K562 (cell line): ENCODE data around the gene SLC38A2. TPM values are rescaled to one million over a fixed set of nuclear protein-coding genes. Genes with fewer than 3 reads are reported as not detected.

Source experiments
- ATAC-seq: fragments of 200-7000 bp; cut with Tn5 transposase; 3 replicates; pipeline ENCODE4 v1.9.1; 2020; ENCODE audit warnings: moderate library complexity
- BruUV-seq: library from RNA; stranded (reverse); fragments of 400-500 nt; replicated peaks from 2 replicates; lab custom pipeline; 2021; lab: Mats Ljungman, UMichigan
- CTCF ChIA-PET: fragments of 300-600 bp; formaldehyde crosslinking; extraction: SDS; loops from one replicate; lab custom pipeline; 2021; ENCODE audit warnings: low intra/inter-chr PET ratio; lab: Yijun Ruan, JAX
- POLR2A ChIA-PET: fragments of 300-600, 350-650 bp; sonication (Branson Sonifier 250); formaldehyde crosslinking; extraction: SDS; loops from one replicate; lab custom pipeline; 2021; ENCODE audit warnings: antibody characterized with exemption, inconsistent platforms; lab: Yijun Ruan, JAX
- DNase-seq, 4 experiments: peaks; one replicate each; pipeline versions ENCODE4 v3.0.0 to v3.0.0-alpha.2; 2011 to 2018; ENCODE audit warnings: low spot score in 3 of 4, mixed read lengths in 3 of 4; ENCODE audit errors: extremely low read depth in 1 of 4
- FAIRE-seq: peaks from 2 replicates; lab custom pipeline; 2011; peaks lifted over from hg19 to GRCh38; lab: Jason Lieb, UNC
- H2AFZ ChIP-seq: 2 replicates; pipeline ENCODE4 v1.6.0; 2011; ENCODE audit warnings: low read depth, low read length, control low read depth, inconsistent platforms
- H3K27ac ChIP-seq: fragments of 200-600 bp; 3 replicates; pipeline ENCODE4 v1.8.0; 2011; ENCODE audit warnings: low read depth, mild to moderate bottlenecking, control low read depth, inconsistent platforms, low read length, moderate library complexity, mixed read lengths; ENCODE audit errors: extremely low read depth
- H3K27me3 ChIP-seq, 2 experiments: fragments of 300-600 bp in 1 of 2; 2 replicates in 1 of 2; 3 replicates in 1 of 2; pipeline versions ENCODE4 v1.6.0 to v1.8.0; 2011; ENCODE audit warnings: inconsistent platforms in 2 of 2, low read length in 2 of 2, mild to moderate bottlenecking in 1 of 2, mixed read lengths in 1 of 2, moderate library complexity in 1 of 2; ENCODE audit not compliant: control insufficient read depth in 2 of 2, insufficient read depth in 2 of 2
- H3K36me3 ChIP-seq: fragments of 300-600 bp; 3 replicates; pipeline ENCODE4 v1.8.0; 2011; ENCODE audit warnings: mild to moderate bottlenecking, low read length, inconsistent platforms; ENCODE audit not compliant: control insufficient read depth, insufficient read depth
- H3K4me1 ChIP-seq, 2 experiments: fragments of 200-600 bp in 1 of 2; replicated peaks in 1 of 2; 2 replicates in 1 of 2; 3 replicates in 1 of 2; pipeline versions ENCODE4 v1.5.1 to v1.8.0; 2011; ENCODE audit warnings: inconsistent platforms in 2 of 2, low read length in 2 of 2, mild to moderate bottlenecking in 1 of 2, mixed read lengths in 1 of 2, moderate library complexity in 1 of 2; ENCODE audit not compliant: control insufficient read depth in 2 of 2, insufficient read depth in 2 of 2
- H3K4me2 ChIP-seq: 2 replicates; pipeline ENCODE4 v1.6.1; 2011; ENCODE audit warnings: low read length, control low read depth, inconsistent platforms, mixed read lengths; ENCODE audit not compliant: insufficient read depth
- H3K4me3 ChIP-seq: fragments of 200-600 bp; sonication (generic), shearing (Covaris generic); 2 replicates; pipeline ENCODE4 v1.5.1; 2016; ENCODE audit warnings: control low read depth, inconsistent platforms
- H3K79me2 ChIP-seq: fragments of 200-600 bp; 3 replicates; pipeline ENCODE4 v1.8.0; 2011; ENCODE audit warnings: low read length, inconsistent platforms; ENCODE audit not compliant: control insufficient read depth, insufficient read depth
- H3K9ac ChIP-seq, 2 experiments: 2 replicates each; pipeline versions ENCODE4 v1.6.0 to v1.6.1; 2011; ENCODE audit warnings: low read depth in 2 of 2, low read length in 2 of 2, control low read depth in 1 of 2, inconsistent platforms in 1 of 2, mild to moderate bottlenecking in 1 of 2, mixed read lengths in 1 of 2; ENCODE audit not compliant: insufficient read depth in 1 of 2
- H3K9me1 ChIP-seq: one replicate; pipeline ENCODE4 v1.6.0; 2011; ENCODE audit warnings: inconsistent platforms, mild to moderate bottlenecking, low read length, moderate library complexity; ENCODE audit not compliant: control insufficient read depth, insufficient read depth
- H3K9me3 ChIP-seq: replicated peaks from 2 replicates; pipeline ENCODE4 v1.5.1; 2011; ENCODE audit warnings: low read depth, low read length, inconsistent platforms; ENCODE audit not compliant: control insufficient read depth, insufficient read depth
- H4K20me1 ChIP-seq: replicated peaks from 2 replicates; pipeline ENCODE4 v1.6.1; 2011; ENCODE audit warnings: low read length, inconsistent platforms, mixed read lengths; ENCODE audit not compliant: control insufficient read depth, insufficient read depth
- GABPB1 ChIP-seq: sonication (generic); formaldehyde crosslinking; IDR thresholded peaks from 2 replicates; pipeline ENCODE4 v1.8.0; 2022; ENCODE audit warnings: mild to moderate bottlenecking, missing genetic modification reagents
- KAT7 ChIP-seq: sonication (generic); formaldehyde crosslinking; IDR thresholded peaks from 2 replicates; pipeline ENCODE4 v1.8.0; 2022; ENCODE audit warnings: missing genetic modification reagents, mild to moderate bottlenecking, borderline replicate concordance
- LCOR ChIP-seq: sonication (generic); formaldehyde crosslinking; IDR thresholded peaks from 2 replicates; pipeline ENCODE4 v1.8.0; 2022; ENCODE audit warnings: mild to moderate bottlenecking, missing genetic modification reagents
- POLR2A ChIP-seq: fragments of 450-650 bp; conservative IDR thresholded peaks from 2 replicates; pipeline ENCODE4 v1.6.1; 2016
- POLR2AphosphoS5 ChIP-seq: IDR thresholded peaks from 2 replicates; pipeline ENCODE4 v1.6.1; 2011; ENCODE audit warnings: mild to moderate bottlenecking, low read depth, low read length, moderate library complexity; ENCODE audit not compliant: control insufficient read depth, insufficient read depth
- RFX5 ChIP-seq: IDR thresholded peaks from 2 replicates; pipeline ENCODE4 v1.6.1; 2011; ENCODE audit warnings: low read depth, mild to moderate bottlenecking, improper control_type of control experiment, low read length
- TEAD1 ChIP-seq, 2 experiments: fragments of 450-650 bp in 1 of 2; sonication (generic) in 1 of 2; formaldehyde crosslinking; IDR thresholded peaks; 2 replicates each; pipeline versions ENCODE4 v1.4.0 to v1.8.0; 2020 to 2022; ENCODE audit warnings: mild to moderate bottlenecking in 2 of 2, missing genetic modification reagents in 1 of 2
- ZNF124 ChIP-seq: sonication (generic); formaldehyde crosslinking; IDR thresholded peaks from 2 replicates; pipeline ENCODE4 v1.8.1; 2022; ENCODE audit warnings: missing genetic modification reagents
- ZNF41 ChIP-seq: fragments of 250-450 bp; sonication (Bioruptor Pico); conservative IDR thresholded peaks from 2 replicates; pipeline ENCODE4 v1.4.0; 2020; ENCODE audit warnings: mild to moderate bottlenecking
- WGBS: fragments of 100-300 bp; shearing (Covaris generic); methylation state at CpG from one replicate; pipeline ENCODE4 v1.1.6; 2016; ENCODE audit warnings: low coverage, mixed read lengths; ENCODE audit not compliant: insufficient coverage; ENCODE audit errors: missing lambda C conversion rate; 5-methylcytosine and 5-hydroxymethylcytosine counted together
- in situ Hi-C: fragments of 300-500 bp; cut with MboI; formaldehyde crosslinking; loops from 4 replicates; pipeline ENCODE4 v1.15.0; 2018; ENCODE audit warnings: inconsistent platforms, mixed read lengths
- intact Hi-C: fragments of 100-400 bp; cut with micrococcal nuclease; formaldehyde crosslinking; loops from 2 replicates; pipeline ENCODE4 v1.14.2; 2022
- polyA plus RNA-seq, 8 experiments: library from polyadenylated mRNA; depleted of rRNA in 4 of 8; stranded (reverse) in 5 of 8; unstranded in 3 of 8; fragments of >200 nt; fragmentation: Nextera tagmentation in 2 of 8; fragmentation: Illumina TruSeq in 1 of 8; extraction: Ambion mirVana in 2 of 8; extraction: Trizol in 1 of 8; gene quantifications; 2 replicates each; pipeline versions ENCODE4 v1.2.1 to v1.2.3, GENCODE V29; 2011 to 2014; ENCODE audit warnings: inconsistent platforms in 1 of 8, missing spikeins in 1 of 8
- total RNA-seq, 7 experiments: library from RNA; depleted of rRNA in 6 of 7; stranded (reverse); fragments of >200 nt in 6 of 7; fragmentation: Illumina TruSeq in 2 of 7; extraction: Trizol in 2 of 7; gene quantifications; 2 replicates each; pipeline versions ENCODE4 v1.2.1 to v1.2.3, GENCODE V29; 2011 to 2021; ENCODE audit warnings: low replicate concordance in 1 of 7
- TF ChIP-seq, protein P1 (sequence below): sonication (generic); formaldehyde crosslinking; IDR thresholded peaks from 2 replicates; pipeline ENCODE4 v1.8.0; 2023; ENCODE audit warnings: mild to moderate bottlenecking, missing genetic modification reagents

SLC38A2 gene
- total and polyA plus RNA-seq, 9 of the 15 experiments (the other 6 are each of a cell fraction or from before 2014, with no cell fraction given): 98.7 to 292 (median 143) TPM

DNA sequence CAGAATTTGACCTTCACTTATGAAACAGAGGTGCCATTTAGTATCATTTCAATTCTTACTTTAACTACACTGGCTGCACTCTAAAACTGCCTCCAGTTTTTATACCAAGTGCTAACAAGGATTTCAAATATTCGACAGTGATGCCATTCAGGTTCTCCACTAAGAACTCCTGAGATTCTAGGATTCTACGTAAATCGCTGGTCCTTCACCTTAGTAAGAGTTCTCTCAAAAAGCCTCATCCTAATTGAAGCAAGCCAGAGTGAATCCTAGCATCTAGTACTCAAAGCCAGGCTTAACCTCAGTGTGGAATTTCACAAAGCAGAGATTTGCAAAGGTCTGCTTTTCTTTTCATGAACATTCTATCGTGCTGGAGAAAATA is 3.5 kb downstream of the SLC38A2 start:
- peak overlapping the region; percentile 74 for H3K4me3 ChIP-seq
- peaks cover 75% of the 10 kb centered on the region for H3K79me2 ChIP-seq
- no peak for ATAC-seq
- H3K27me3 ChIP-seq: no peaks in the 10 kb centered on the region
- H3K36me3 ChIP-seq: peaks cover 70% of the 10 kb centered on the region
- ChIA-PET CTCF (no interaction called here), POLR2A (interaction anchor here (7.9 kb wide), 1 partner anchor 11 kb away, joined by 90 read pairs; no protein-coding TSS in a partner anchor)
- H3K9me1 ChIP-seq: peaks cover 14% of the 10 kb centered on the region
- peak overlapping the region; percentile 54 for H3K4me2 ChIP-seq
- no peak for FAIRE-seq
- DNase-seq: no peak
- H4K20me1 ChIP-seq: peaks cover 40% of the 10 kb centered on the region
- in situ Hi-C loops (no loop called here), intact Hi-C loops (no loop called here)
- peaks cover 16 to 53% of the 10 kb centered on the region in 2 experiments for H3K4me1 ChIP-seq
- no peak overlapping the region for H3K27ac ChIP-seq
- WGBS: 81% methylated on average over 4 of the region's 4 CpGs
- H3K9me3 ChIP-seq: no peaks in the 10 kb centered on the region
- H2AFZ ChIP-seq: no peak overlapping the region
- no TSS peak for BruUV-seq
- 0 out of 2 replicates have a peak, but pooled peaks have one; percentile 28 for TF ChIP-seq ZNF41 (CRISPR knock-in tag)
- 0 out of 2 replicates have a peak, but pooled peaks have one; percentile 13 for TF ChIP-seq POLR2AphosphoS5
- TF ChIP-seq, protein P1, sequence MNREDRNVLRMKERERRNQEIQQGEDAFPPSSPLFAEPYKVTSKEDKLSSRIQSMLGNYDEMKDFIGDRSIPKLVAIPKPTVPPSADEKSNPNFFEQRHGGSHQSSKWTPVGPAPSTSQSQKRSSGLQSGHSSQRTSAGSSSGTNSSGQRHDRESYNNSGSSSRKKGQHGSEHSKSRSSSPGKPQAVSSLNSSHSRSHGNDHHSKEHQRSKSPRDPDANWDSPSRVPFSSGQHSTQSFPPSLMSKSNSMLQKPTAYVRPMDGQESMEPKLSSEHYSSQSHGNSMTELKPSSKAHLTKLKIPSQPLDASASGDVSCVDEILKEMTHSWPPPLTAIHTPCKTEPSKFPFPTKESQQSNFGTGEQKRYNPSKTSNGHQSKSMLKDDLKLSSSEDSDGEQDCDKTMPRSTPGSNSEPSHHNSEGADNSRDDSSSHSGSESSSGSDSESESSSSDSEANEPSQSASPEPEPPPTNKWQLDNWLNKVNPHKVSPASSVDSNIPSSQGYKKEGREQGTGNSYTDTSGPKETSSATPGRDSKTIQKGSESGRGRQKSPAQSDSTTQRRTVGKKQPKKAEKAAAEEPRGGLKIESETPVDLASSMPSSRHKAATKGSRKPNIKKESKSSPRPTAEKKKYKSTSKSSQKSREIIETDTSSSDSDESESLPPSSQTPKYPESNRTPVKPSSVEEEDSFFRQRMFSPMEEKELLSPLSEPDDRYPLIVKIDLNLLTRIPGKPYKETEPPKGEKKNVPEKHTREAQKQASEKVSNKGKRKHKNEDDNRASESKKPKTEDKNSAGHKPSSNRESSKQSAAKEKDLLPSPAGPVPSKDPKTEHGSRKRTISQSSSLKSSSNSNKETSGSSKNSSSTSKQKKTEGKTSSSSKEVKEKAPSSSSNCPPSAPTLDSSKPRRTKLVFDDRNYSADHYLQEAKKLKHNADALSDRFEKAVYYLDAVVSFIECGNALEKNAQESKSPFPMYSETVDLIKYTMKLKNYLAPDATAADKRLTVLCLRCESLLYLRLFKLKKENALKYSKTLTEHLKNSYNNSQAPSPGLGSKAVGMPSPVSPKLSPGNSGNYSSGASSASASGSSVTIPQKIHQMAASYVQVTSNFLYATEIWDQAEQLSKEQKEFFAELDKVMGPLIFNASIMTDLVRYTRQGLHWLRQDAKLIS: peak; percentile 50; the same call in 1 of the 2 replicates
- TF ChIP-seq TEAD1 (CRISPR knock-in tag; IDR thresholded peaks at IDR 0.05): 0 out of 4 replicates have a peak, but pooled peaks of 1 of the 2 experiments have one; percentile 23
- peak; percentile 46; the same call in 1 of the 2 replicates for TF ChIP-seq POLR2A
- TF ChIP-seq GABPB1: peak; percentile 22; the same call in 1 of the 2 replicates
- TF ChIP-seq KAT7: peak; percentile 56; the same call in 1 of the 2 replicates
- TF ChIP-seq RFX5: no peak
- TF ChIP-seq ZNF124 (CRISPR knock-in tag): no peak
- TF ChIP-seq LCOR (CRISPR knock-in tag): 0 out of 2 replicates have a peak, but pooled peaks have one; percentile 46
- TF ChIP-seq, all 486 proteins: peak for 8
- H3K9ac ChIP-seq: peak overlapping the region in 1 of 2 experiments; percentile 86; a peak in 1 of 4 replicates
